GM10266 (cell line): ENCODE data around the gene CCT8.

Source experiments
- DNase-seq: peaks from one replicate; pipeline ENCODE4 v3.0.0; 2012; ENCODE audit errors: extremely low spot score
- TF ChIP-seq, protein P1 (sequence below): IDR thresholded peaks from 2 replicates; pipeline ENCODE4 v1.5.1; 2012; ENCODE audit warnings: mild to moderate bottlenecking, low read depth; ENCODE audit not compliant: control insufficient read depth, insufficient read depth; ENCODE audit errors: missing control alignments

Gene CCT8

DNA sequence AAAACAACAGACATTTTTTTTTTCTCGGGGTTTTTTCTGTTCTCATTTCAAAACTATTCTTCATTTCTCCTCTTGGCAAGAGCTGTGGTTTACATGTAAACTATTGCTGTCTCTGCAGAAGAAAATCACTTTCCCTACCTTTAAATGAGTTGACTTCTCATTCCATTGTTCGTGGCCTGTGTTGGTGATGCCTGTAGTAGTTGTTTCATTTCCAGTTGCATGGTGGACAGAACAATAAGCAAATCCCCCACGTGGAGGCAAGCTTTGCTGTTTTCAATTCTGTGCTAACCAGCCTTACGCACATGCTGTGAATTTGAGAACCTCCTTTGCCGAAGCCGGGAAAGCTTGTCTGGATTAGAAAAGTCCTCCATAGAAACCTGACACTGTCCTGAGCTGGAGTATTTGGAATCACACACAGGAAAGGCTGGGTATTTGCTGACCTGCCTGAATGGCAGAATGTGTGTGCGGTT, 30.8 kb upstream of the CCT8 start:
- TF ChIP-seq, protein P1, sequence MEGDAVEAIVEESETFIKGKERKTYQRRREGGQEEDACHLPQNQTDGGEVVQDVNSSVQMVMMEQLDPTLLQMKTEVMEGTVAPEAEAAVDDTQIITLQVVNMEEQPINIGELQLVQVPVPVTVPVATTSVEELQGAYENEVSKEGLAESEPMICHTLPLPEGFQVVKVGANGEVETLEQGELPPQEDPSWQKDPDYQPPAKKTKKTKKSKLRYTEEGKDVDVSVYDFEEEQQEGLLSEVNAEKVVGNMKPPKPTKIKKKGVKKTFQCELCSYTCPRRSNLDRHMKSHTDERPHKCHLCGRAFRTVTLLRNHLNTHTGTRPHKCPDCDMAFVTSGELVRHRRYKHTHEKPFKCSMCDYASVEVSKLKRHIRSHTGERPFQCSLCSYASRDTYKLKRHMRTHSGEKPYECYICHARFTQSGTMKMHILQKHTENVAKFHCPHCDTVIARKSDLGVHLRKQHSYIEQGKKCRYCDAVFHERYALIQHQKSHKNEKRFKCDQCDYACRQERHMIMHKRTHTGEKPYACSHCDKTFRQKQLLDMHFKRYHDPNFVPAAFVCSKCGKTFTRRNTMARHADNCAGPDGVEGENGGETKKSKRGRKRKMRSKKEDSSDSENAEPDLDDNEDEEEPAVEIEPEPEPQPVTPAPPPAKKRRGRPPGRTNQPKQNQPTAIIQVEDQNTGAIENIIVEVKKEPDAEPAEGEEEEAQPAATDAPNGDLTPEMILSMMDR: no peak
- DNase-seq: no peak

GRCh38 chr21:29102791-29103257, 29.4 kb upstream of the CCT8 start:
- TF ChIP-seq, protein P1: no peak
- no peak for DNase-seq

GRCh38 chr21:29098156-29098555, 24.7 kb upstream of the CCT8 start:
- TF ChIP-seq, protein P1: no peak
- no peak for DNase-seq

DNA sequence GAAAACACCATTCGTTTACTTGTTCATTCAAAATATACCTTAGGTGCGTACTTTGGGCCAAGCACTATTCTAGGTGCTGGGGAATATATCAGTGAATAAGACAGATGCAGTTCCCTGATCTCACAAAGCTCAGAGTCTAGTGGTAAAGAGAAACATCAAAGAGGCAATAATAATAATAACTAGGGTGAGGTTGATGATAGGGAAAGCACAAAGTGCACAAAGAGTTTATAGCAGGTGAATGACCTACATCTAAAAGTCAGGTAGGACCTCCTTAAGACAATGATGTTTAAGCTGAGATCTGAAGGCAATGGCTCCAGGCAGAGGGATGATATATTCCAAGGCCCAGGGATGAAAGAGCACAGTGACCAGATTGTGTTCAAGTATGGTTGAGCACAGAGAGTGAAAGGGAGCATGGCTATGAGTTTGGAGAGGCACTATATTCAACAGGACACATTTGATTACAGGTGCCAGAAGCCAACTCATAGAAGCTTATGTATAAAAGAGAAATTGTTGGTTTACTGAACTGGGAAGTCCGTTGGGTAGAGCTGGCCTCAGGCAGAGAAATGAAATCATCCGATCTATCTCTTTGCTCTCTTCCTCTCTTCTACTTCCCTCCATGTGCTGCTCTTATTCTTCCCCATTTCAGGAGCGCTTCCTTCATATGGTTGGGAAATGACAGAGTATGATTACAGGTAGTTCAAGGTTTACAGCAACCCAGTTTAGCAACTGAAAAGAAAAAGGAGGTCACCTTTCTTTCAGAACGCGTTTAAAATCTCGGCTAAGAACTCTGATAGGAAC, 23.0 kb upstream of the CCT8 start:
- TF ChIP-seq, protein P1: no peak

DNA sequence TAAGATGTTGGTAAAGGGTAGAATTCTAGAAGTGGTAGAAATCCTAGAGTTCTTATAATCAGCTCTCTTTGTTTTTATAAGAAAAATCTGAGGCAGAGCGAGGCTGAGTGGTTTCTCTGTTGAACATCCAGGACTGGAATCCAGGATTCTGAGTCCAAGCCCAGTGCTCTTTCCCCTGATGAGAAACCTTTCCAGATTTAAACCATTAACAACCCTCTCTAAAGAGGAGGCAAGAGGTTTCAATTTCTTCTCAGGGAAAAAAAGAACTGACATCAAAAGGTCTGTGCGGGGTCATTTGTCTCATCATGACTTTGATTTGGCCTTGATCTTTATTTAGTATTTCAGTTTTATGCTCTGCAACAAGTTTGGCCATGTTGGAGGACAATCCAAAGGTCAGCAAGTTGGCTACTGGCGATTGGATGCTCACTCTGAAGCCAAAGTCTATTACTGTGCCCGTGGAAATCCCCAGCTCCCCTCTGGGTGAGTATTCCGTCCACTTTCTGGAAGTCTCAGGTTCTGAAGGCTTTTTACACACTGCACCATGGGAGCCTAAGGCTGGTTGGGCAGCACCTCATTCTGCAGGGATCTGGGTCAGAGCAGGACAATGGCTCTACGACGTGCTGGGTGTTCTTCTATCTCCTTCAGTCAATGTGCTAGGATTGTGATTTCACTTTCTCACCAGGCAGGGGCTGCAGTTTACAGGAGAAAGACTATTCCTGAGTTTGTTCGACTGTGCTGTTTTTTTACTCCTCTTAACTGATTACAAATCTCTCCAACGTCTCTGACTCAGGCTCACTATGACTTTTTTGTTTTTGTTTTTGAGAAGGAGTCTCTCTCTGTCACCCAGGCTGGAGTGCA, 18.9 kb upstream of the CCT8 start:
- DNase-seq: no peak
- TF ChIP-seq, protein P1: no peak

More for the DNA sequence above, 23.0 kb upstream of the CCT8 start:
- no peak for DNase-seq

- no peak for DNase-seq
- TF ChIP-seq, protein P1: no peak
Observed at GRCh38 chr21:29091033-29091432, 17.6 kb upstream of the CCT8 start.
